C4-2B (cell line): ENCODE measurements around the gene NUDC.

Experiments used
- ZFX ChIP-seq: fragments of 450-650 bp; IDR thresholded peaks from 2 replicates; pipeline ENCODE4 v1.6.1; 2017
- TF ChIP-seq, protein P1 (sequence below): fragments of 450-650 bp; conservative IDR thresholded peaks from 2 replicates; pipeline ENCODE4 v1.5.1; 2017; ENCODE audit warnings: mild to moderate bottlenecking

DNA sequence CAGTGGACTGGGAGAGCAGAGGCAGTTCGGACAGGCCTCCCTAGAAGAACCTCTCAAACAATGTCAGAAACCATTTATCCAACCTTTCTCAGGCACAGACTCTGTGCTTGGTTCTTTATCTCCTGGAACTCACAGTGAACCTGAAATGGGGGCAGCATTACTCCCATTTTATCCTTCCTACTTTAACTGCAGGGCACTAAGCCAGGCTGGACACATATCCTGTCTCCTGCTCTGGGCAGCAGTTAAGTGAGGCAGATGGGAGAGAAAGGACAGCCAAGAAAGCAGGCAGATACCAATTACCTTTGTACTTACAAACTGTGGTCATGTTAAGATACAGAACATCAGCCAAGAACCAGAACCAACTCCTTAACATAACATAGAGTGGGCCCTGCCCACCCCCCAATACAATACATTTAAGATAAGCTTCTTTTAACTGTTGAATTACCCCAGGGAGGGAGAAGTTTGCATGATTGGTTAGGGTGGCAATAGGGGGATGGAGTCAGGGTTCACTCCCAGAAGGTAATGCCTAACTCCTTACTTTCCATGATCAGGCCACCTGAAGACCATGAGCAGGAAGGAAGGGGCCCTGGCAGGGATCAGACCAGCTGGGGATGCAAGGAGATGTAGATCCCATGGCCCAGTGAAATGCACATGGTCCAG, 27.9 kb downstream of the NUDC start:
- TF ChIP-seq, protein P1, sequence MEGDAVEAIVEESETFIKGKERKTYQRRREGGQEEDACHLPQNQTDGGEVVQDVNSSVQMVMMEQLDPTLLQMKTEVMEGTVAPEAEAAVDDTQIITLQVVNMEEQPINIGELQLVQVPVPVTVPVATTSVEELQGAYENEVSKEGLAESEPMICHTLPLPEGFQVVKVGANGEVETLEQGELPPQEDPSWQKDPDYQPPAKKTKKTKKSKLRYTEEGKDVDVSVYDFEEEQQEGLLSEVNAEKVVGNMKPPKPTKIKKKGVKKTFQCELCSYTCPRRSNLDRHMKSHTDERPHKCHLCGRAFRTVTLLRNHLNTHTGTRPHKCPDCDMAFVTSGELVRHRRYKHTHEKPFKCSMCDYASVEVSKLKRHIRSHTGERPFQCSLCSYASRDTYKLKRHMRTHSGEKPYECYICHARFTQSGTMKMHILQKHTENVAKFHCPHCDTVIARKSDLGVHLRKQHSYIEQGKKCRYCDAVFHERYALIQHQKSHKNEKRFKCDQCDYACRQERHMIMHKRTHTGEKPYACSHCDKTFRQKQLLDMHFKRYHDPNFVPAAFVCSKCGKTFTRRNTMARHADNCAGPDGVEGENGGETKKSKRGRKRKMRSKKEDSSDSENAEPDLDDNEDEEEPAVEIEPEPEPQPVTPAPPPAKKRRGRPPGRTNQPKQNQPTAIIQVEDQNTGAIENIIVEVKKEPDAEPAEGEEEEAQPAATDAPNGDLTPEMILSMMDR = no peak
- TF ChIP-seq ZFX = no peak
